Neural crest cell (in vitro differentiated cells): ENCODE data around the gene TSEN15. TPM values are rescaled to one million over a fixed set of nuclear protein-coding genes. Genes with fewer than 3 reads are reported as not detected.

Experiments
- DNase-seq: peaks from one replicate; pipeline ENCODE4 v3.0.0; 2021; ENCODE audit warnings: low read depth, mixed read lengths, low spot score
- H3K27ac Mint-ChIP-seq: one replicate; pipeline ENCODE4 v1.8.0; 2021; ENCODE audit warnings: mild to moderate bottlenecking, mixed read lengths; ENCODE audit not compliant: unreplicated experiment
- H3K27me3 Mint-ChIP-seq: 2 replicates; pipeline ENCODE4 v1.8.0; 2021; ENCODE audit warnings: low read depth, mild to moderate bottlenecking, mixed read lengths
- H3K36me3 Mint-ChIP-seq: 2 replicates; pipeline ENCODE4 v1.8.0; 2021; ENCODE audit warnings: low read depth, mild to moderate bottlenecking, mixed read lengths
- H3K4me1 Mint-ChIP-seq: 2 replicates; pipeline ENCODE4 v1.8.0; 2021; ENCODE audit warnings: mixed read lengths
- H3K4me3 Mint-ChIP-seq: one replicate; pipeline ENCODE4 v1.8.0; 2021; ENCODE audit warnings: mild to moderate bottlenecking, mixed read lengths
- H3K9me3 Mint-ChIP-seq: 2 replicates; pipeline ENCODE4 v1.8.0; 2021; ENCODE audit warnings: mixed read lengths
- CTCF ChIP-seq: fragments of 200-600 bp; sonication (generic); conservative IDR thresholded peaks from 2 replicates; pipeline ENCODE4 v1.5.0; 2021; ENCODE audit warnings: antibody characterized with exemption, mild to moderate bottlenecking
- total RNA-seq: library from RNA; stranded (reverse); gene quantifications from 2 replicates; pipeline ENCODE4 v1.2.1, GENCODE V29; 2021

Gene TSEN15
- total RNA-seq, 1 donor from 2014 or later: 50.5 TPM

GRCh38 chr1:184078564-184079249 lies 27.2 kb downstream of the TSEN15 start:
- Mint-ChIP-seq H3K36me3 (peaks cover 16% of the 10 kb centered on the region), H3K27me3 (no peaks in the 10 kb centered on the region), H3K9me3 (no peaks in the 10 kb centered on the region), H3K27ac (no peak overlapping the region), H3K4me3 (no peak overlapping the region), H3K4me1 (peaks cover 4% of the 10 kb centered on the region)
- TF ChIP-seq CTCF: no peak
- no peak for DNase-seq

- Mint-ChIP-seq H3K36me3 (peaks cover 13% of the 10 kb centered on the region), H3K27me3 (no peaks in the 10 kb centered on the region), H3K4me1 (peaks cover 5% of the 10 kb centered on the region), H3K27ac (no peak overlapping the region), H3K9me3 (peaks cover 2% of the 10 kb centered on the region), H3K4me3 (no peak overlapping the region)
- TF ChIP-seq CTCF: no peak
- no peak for DNase-seq
Measured at GRCh38 chr1:184080309-184080708, 28.8 kb downstream of the TSEN15 start.

GRCh38 chr1:184082541-184083415 lies 31.2 kb downstream of the TSEN15 start:
- no peaks in the 10 kb centered on the region for H3K27me3 Mint-ChIP-seq
- peaks cover 3% of the 10 kb centered on the region for H3K4me1 Mint-ChIP-seq
- no peak overlapping the region for H3K4me3 Mint-ChIP-seq
- peaks cover 12% of the 10 kb centered on the region for H3K9me3 Mint-ChIP-seq
- H3K36me3 Mint-ChIP-seq: peaks cover 21% of the 10 kb centered on the region
- no peak overlapping the region for H3K27ac Mint-ChIP-seq
- no peak for TF ChIP-seq CTCF
- DNase-seq: no peak

GRCh38 chr1:184085667-184086066 lies 34.1 kb downstream of the TSEN15 start:
- no peak overlapping the region for H3K27ac Mint-ChIP-seq

GRCh38 chr1:184088037-184088436 lies 36.5 kb downstream of the TSEN15 start:
- no peak for TF ChIP-seq CTCF

More at GRCh38 chr1:184085667-184086066, 34.1 kb downstream of the TSEN15 start:
- H3K4me1 Mint-ChIP-seq: peaks cover 3% of the 10 kb centered on the region
- no peaks in the 10 kb centered on the region for H3K27me3 Mint-ChIP-seq
- H3K36me3 Mint-ChIP-seq: peaks cover 27% of the 10 kb centered on the region
- TF ChIP-seq CTCF: no peak
- peaks cover 12% of the 10 kb centered on the region for H3K9me3 Mint-ChIP-seq
- no peak overlapping the region for H3K4me3 Mint-ChIP-seq
- DNase-seq: no peak

More at GRCh38 chr1:184088037-184088436, 36.5 kb downstream of the TSEN15 start:
- H3K27me3 Mint-ChIP-seq: no peaks in the 10 kb centered on the region
- no peak overlapping the region for H3K4me3 Mint-ChIP-seq
- no peak for DNase-seq
- H3K9me3 Mint-ChIP-seq: peaks cover 12% of the 10 kb centered on the region
- H3K36me3 Mint-ChIP-seq: peaks cover 25% of the 10 kb centered on the region
- peaks cover 9% of the 10 kb centered on the region for H3K4me1 Mint-ChIP-seq
- no peak overlapping the region for H3K27ac Mint-ChIP-seq
